HepG2 (cell line): ENCODE data around the gene BRPF1. TPM values are rescaled to one million over a fixed set of nuclear protein-coding genes. Genes with fewer than 3 reads are reported as not detected.
A peak's percentile ranks its signal among the peaks of the same experiment; 100 is the strongest.

Source experiments
- ARHGAP35 ChIP-seq: sonication (generic); formaldehyde crosslinking; IDR thresholded peaks from 2 replicates; pipeline ENCODE4 v1.9.0; 2022; ENCODE audit warnings: mild to moderate bottlenecking, inconsistent platforms, moderate library complexity, missing genetic modification reagents, borderline replicate concordance
- DZIP1 ChIP-seq: sonication (generic); formaldehyde crosslinking; IDR thresholded peaks from 2 replicates; pipeline ENCODE4 v1.5.0; 2020; ENCODE audit warnings: mild to moderate bottlenecking, missing genetic modification reagents
- ELF1 ChIP-seq: sonication (generic); formaldehyde crosslinking; IDR thresholded peaks from 2 replicates; pipeline ENCODE4 v1.4.0; 2020; ENCODE audit warnings: missing genetic modification reagents
- ERF ChIP-seq: IDR thresholded peaks from 2 replicates; pipeline ENCODE4 v1.6.1; 2018; ENCODE audit warnings: missing biosample characterization, missing genetic modification reagents
- ESRRA ChIP-seq: sonication (generic); formaldehyde crosslinking; IDR thresholded peaks from 2 replicates; pipeline ENCODE4 v1.5.1; 2020; ENCODE audit warnings: mild to moderate bottlenecking, low read depth, missing genetic modification reagents
- GABPB1 ChIP-seq: IDR thresholded peaks from 2 replicates; pipeline ENCODE4 v1.6.1; 2016; ENCODE audit warnings: mild to moderate bottlenecking, missing genetic modification reagents, moderate library complexity, missing compliant biosample characterization
- HNF4G ChIP-seq, 2 experiments: sonication (generic) in 1 of 2; formaldehyde crosslinking in 1 of 2; IDR thresholded peaks; 2 replicates each; pipeline versions ENCODE4 v1.4.0 to v1.6.1; 2011 to 2020; ENCODE audit warnings: borderline replicate concordance in 2 of 2, low read depth in 2 of 2, mild to moderate bottlenecking in 2 of 2, low read length in 1 of 2, missing genetic modification reagents in 1 of 2, moderate library complexity in 1 of 2
- JUNB ChIP-seq: sonication (generic); formaldehyde crosslinking; IDR thresholded peaks from 2 replicates; pipeline ENCODE4 v1.8.0; 2022; ENCODE audit warnings: missing genetic modification reagents, mild to moderate bottlenecking, borderline replicate concordance
- KDM4B ChIP-seq: sonication (generic); formaldehyde crosslinking; IDR thresholded peaks from 2 replicates; pipeline ENCODE4 v1.4.0; 2020; ENCODE audit warnings: missing genetic modification reagents
- KLF9 ChIP-seq: IDR thresholded peaks from 2 replicates; pipeline ENCODE4 v1.6.1; 2016; ENCODE audit warnings: low read depth
- KMT2B ChIP-seq: IDR thresholded peaks from 2 replicates; pipeline ENCODE4 v1.6.1; 2016; ENCODE audit warnings: missing genetic modification reagents, missing compliant biosample characterization
- LCORL ChIP-seq, 2 experiments: fragments of 450-650 bp in 1 of 2; sonication (generic) in 1 of 2; formaldehyde crosslinking in 1 of 2; IDR thresholded peaks; 2 replicates each; pipeline versions ENCODE4 v1.5.0 to v1.6.1; 2017 to 2020; ENCODE audit warnings: antibody characterized with exemption in 1 of 2, missing genetic modification reagents in 1 of 2
- PCBP1 ChIP-seq: fragments of 200-400 bp; formaldehyde crosslinking; IDR thresholded peaks from 2 replicates; pipeline ENCODE4 v1.6.1; 2017; ENCODE audit warnings: mild to moderate bottlenecking, low read depth, low read length, borderline replicate concordance
- SOX5 ChIP-seq: IDR thresholded peaks from 2 replicates; pipeline ENCODE4 v1.6.1; 2016; ENCODE audit warnings: borderline replicate concordance
- U2AF1 ChIP-seq: fragments of 200-400 bp; formaldehyde crosslinking; optimal IDR thresholded peaks from 2 replicates; pipeline ENCODE3; 2017; ENCODE audit warnings: mild to moderate bottlenecking, low read depth, low read length
- YEATS4 ChIP-seq: sonication (generic); formaldehyde crosslinking; IDR thresholded peaks from 2 replicates; pipeline ENCODE4 v1.4.0; 2020; ENCODE audit warnings: missing genetic modification reagents, borderline replicate concordance
- ZMYM3 ChIP-seq: sonication (generic); formaldehyde crosslinking; IDR thresholded peaks from 2 replicates; pipeline ENCODE4 v1.5.1; 2020; ENCODE audit warnings: mild to moderate bottlenecking, missing genetic modification reagents
- ZNF205 ChIP-seq: IDR thresholded peaks from 2 replicates; pipeline ENCODE4 v1.6.1; 2018; ENCODE audit warnings: missing biosample characterization, missing genetic modification reagents
- ZNF251 ChIP-seq: sonication (generic); formaldehyde crosslinking; IDR thresholded peaks from 2 replicates; pipeline ENCODE4 v1.9.0; 2021; ENCODE audit warnings: mild to moderate bottlenecking, missing genetic modification reagents
- ZNF543 ChIP-seq: sonication (generic); formaldehyde crosslinking; IDR thresholded peaks from 2 replicates; pipeline ENCODE4 v1.4.0; 2020; ENCODE audit warnings: mild to moderate bottlenecking, missing genetic modification reagents
- ZNF564 ChIP-seq: sonication (generic); formaldehyde crosslinking; IDR thresholded peaks from 2 replicates; pipeline ENCODE4 v1.8.1; 2023; ENCODE audit warnings: mild to moderate bottlenecking, missing genetic modification reagents
- ZNF672 ChIP-seq: sonication (generic); formaldehyde crosslinking; IDR thresholded peaks from 2 replicates; pipeline ENCODE4 v1.8.1; 2022; ENCODE audit warnings: missing genetic modification reagents
- polyA plus RNA-seq, 8 experiments: library from polyadenylated mRNA; depleted of rRNA in 3 of 8; stranded (reverse) in 7 of 8; unstranded in 1 of 8; fragments of >200 nt; fragmentation: Illumina TruSeq in 4 of 8; extraction: Trizol in 4 of 8; gene quantifications; 2 replicates each; pipeline versions ENCODE4 v1.2.1 to v1.2.3, GENCODE V29; 2011 to 2016; ENCODE audit warnings: low read depth in 4 of 8, missing spikeins in 1 of 8, mixed read lengths in 1 of 8; ENCODE audit not compliant: insufficient read depth in 1 of 8
- total RNA-seq, 5 experiments: library from RNA; depleted of rRNA; stranded (reverse); fragments of >200 nt; fragmentation: Illumina TruSeq; extraction: Trizol; gene quantifications; 2 replicates each; pipeline ENCODE4 v1.2.3, GENCODE V29; 2016; ENCODE audit warnings: low read depth in 1 of 5
- TF ChIP-seq, protein P1 (sequence below): sonication (generic); formaldehyde crosslinking; IDR thresholded peaks from 2 replicates; pipeline ENCODE4 v1.4.0; 2020; ENCODE audit warnings: missing genetic modification reagents
- TF ChIP-seq, protein P2 (sequence below): sonication (generic); formaldehyde crosslinking; IDR thresholded peaks from 2 replicates; pipeline ENCODE4 v1.5.1; 2020; ENCODE audit warnings: mild to moderate bottlenecking, missing genetic modification reagents, borderline replicate concordance

The BRPF1 gene
- total and polyA plus RNA-seq, 2 of the 13 experiments (the other 11 are each of a cell fraction or from before 2014, with no cell fraction given): 7.3 to 10.0 TPM

DNA sequence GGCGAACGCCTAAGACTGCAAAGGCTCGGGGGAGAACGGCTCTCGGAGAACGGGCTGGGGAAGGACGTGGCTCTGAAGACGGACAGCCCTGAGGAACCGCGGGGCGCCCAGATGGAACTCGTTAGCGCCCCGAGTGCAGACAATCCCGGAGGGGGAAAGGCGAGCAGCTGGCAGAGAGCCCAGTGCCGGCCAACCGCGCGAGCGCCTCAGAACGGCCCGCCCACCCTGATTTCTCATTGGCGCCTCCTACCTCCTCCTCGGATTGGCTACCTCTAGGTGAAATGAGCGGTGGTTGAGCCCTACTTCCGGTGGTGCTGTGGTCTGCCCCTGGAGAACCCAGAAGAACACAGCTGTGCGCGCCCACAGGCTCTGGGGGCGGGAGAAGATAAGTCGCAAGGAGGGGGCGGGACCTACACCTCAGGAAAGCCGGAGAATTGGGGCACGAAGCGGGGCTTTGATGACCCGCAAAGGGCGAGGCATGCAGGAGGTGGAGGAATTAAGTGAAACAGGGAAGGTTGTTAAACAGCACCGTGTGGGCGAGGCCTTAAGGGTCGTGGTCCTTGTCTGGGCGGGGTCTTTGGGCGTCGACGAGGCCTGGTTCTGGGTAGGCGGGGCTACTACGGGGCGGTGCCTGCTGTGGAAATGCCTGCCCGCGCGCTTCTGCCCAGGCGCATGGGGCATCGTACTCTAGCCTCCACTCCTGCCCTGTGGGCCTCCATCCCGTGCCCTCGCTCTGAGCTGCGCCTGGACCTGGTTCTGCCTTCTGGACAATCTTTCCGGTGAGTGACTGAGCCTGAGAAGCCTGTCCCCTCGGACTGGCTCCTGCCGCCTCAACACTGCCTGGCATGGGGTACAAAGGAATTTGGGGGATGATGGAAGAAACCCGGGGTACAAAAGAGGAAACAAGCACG lies 18.4 kb downstream of the BRPF1 start, which contains the start of gene OGG1 (continued):
- peak; percentile 20; the same call in 1 of the 2 replicates for TF ChIP-seq ZNF543 (CRISPR knock-in tag)
- TF ChIP-seq ERF (CRISPR knock-in tag): no peak; the same call in 1 of the 2 replicates
- TF ChIP-seq KMT2B (CRISPR knock-in tag): peak; percentile 74
- TF ChIP-seq SOX5 (CRISPR knock-in tag): 0 out of 2 replicates have a peak, but pooled peaks have one; percentile 21
- TF ChIP-seq, protein P1, sequence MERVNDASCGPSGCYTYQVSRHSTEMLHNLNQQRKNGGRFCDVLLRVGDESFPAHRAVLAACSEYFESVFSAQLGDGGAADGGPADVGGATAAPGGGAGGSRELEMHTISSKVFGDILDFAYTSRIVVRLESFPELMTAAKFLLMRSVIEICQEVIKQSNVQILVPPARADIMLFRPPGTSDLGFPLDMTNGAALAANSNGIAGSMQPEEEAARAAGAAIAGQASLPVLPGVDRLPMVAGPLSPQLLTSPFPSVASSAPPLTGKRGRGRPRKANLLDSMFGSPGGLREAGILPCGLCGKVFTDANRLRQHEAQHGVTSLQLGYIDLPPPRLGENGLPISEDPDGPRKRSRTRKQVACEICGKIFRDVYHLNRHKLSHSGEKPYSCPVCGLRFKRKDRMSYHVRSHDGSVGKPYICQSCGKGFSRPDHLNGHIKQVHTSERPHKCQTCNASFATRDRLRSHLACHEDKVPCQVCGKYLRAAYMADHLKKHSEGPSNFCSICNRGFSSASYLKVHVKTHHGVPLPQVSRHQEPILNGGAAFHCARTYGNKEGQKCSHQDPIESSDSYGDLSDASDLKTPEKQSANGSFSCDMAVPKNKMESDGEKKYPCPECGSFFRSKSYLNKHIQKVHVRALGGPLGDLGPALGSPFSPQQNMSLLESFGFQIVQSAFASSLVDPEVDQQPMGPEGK (CRISPR knock-in tag): peak; percentile 64; the same call in 1 of the 2 replicates
- TF ChIP-seq JUNB (CRISPR knock-in tag): no peak
- TF ChIP-seq ESRRA: no peak
- TF ChIP-seq GABPB1 (CRISPR knock-in tag): peak; percentile 95
- no peak for TF ChIP-seq KDM4B (CRISPR knock-in tag)
- TF ChIP-seq ZNF564 (CRISPR knock-in tag): no peak
- TF ChIP-seq PCBP1: no peak
- TF ChIP-seq ELF1 (CRISPR knock-in tag): peak; percentile 89
- TF ChIP-seq ARHGAP35: no peak
- peak; percentile 86; the same call in 1 of the 2 replicates for TF ChIP-seq YEATS4
- TF ChIP-seq, protein P2, sequence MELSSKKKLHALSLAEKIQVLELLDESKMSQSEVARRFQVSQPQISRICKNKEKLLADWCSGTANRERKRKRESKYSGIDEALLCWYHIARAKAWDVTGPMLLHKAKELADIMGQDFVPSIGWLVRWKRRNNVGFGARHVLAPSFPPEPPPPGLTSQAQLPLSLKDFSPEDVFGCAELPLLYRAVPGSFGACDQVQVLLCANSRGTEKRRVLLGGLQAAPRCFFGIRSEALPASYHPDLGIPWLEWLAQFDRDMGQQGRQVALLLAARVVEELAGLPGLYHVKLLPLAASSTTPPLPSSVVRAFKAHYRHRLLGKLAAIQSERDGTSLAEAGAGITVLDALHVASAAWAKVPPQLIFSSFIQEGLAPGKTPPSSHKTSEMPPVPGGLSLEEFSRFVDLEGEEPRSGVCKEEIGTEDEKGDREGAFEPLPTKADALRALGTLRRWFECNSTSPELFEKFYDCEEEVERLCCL: no peak
- TF ChIP-seq ZMYM3 (CRISPR knock-in tag): no peak
- TF ChIP-seq ZNF205 (CRISPR knock-in tag): no peak
- TF ChIP-seq U2AF1: no peak
- no peak for TF ChIP-seq HNF4G (IDR thresholded peaks at IDR 0.05; ENCODE audit: borderline replicate concordance, low read depth, low read length)
- peak; percentile 46; the same call in 1 of the 2 replicates for TF ChIP-seq HNF4G (CRISPR knock-in tag; IDR thresholded peaks at IDR 0.05; ENCODE audit: borderline replicate concordance, low read depth)
- no peak for TF ChIP-seq KLF9 (CRISPR knock-in tag)
- 0 out of 2 replicates have a peak, but pooled peaks have one; percentile 34 for TF ChIP-seq DZIP1 (CRISPR knock-in tag)
- TF ChIP-seq LCORL (IDR thresholded peaks at IDR 0.05): no peak
- no peak; the same call in 1 of the 2 replicates for TF ChIP-seq LCORL (CRISPR knock-in tag; IDR thresholded peaks at IDR 0.05)
- TF ChIP-seq ZNF672 (CRISPR knock-in tag): no peak
- no peak for TF ChIP-seq ZNF251 (CRISPR knock-in tag)
